ENCODE measurements around the gene GABARAP.
A peak's percentile ranks its signal among the peaks of the same experiment; 100 is the strongest.

GABARAP gene

GRCh38 chr17:7239091-7240027, 2.9 kb downstream of the GABARAP start, which contains the start of gene PHF23:
Gene PHF23, minus strand, starts transcription at chr17:7239457. Its CDS starts 178 bp downstream, at chr17:7239279.
- DNase-seq (ENCODE audit: low spot score): peak; percentile 99

- no peak for DNase-seq (ENCODE audit: low spot score)
These were observed 3.7 kb downstream of the GABARAP start for GRCh38 chr17:7238420-7239090.

- peak; percentile 85 for DNase-seq (ENCODE audit: low spot score)
These were observed 4.4 kb downstream of the GABARAP start for GRCh38 chr17:7237761-7238419.

GRCh38 chr17:7237266-7237760, 4.9 kb downstream of the GABARAP start:
- DNase-seq (ENCODE audit: low spot score): no peak

- DNase-seq (ENCODE audit: low spot score): no peak
These were observed 5.4 kb downstream of the GABARAP start for GRCh38 chr17:7236808-7237207.

- no peak for DNase-seq (ENCODE audit: low spot score)
These were observed 6.3 kb downstream of the GABARAP start for GRCh38 chr17:7235693-7236665.

GRCh38 chr17:7234083-7234951, 7.9 kb downstream of the GABARAP start, which contains the start of gene DVL2:
Gene DVL2, minus strand, starts transcription at chr17:7234517. Its CDS starts 255 bp downstream, at chr17:7234262.
- DNase-seq (ENCODE audit: low spot score): peak; percentile 96

- no peak for DNase-seq (ENCODE audit: low spot score)
These were observed 8.6 kb downstream of the GABARAP start for GRCh38 chr17:7233701-7234082.

- DNase-seq (ENCODE audit: low spot score): no peak
These were observed 10.1 kb downstream of the GABARAP start for GRCh38 chr17:7232114-7232513.

GRCh38 chr17:7229504-7229903, 12.7 kb downstream of the GABARAP start:
- DNase-seq (ENCODE audit: low spot score): no peak

GRCh38 chr17:7228920-7229319, 13.3 kb downstream of the GABARAP start:
- DNase-seq (ENCODE audit: low spot score): no peak

- no peak for DNase-seq (ENCODE audit: low spot score)
These were observed 15.2 kb downstream of the GABARAP start for GRCh38 chr17:7226721-7227710.

- no peak for DNase-seq (ENCODE audit: low spot score)
These were observed 16.4 kb downstream of the GABARAP start for GRCh38 chr17:7225711-7226331.

- DNase-seq (ENCODE audit: low spot score): no peak
These were observed 17.6 kb downstream of the GABARAP start for GRCh38 chr17:7224661-7225111.

- DNase-seq (ENCODE audit: low spot score): no peak
These were observed 18.1 kb downstream of the GABARAP start for GRCh38 chr17:7224110-7224509.

GRCh38 chr17:7223375-7223774, 18.9 kb downstream of the GABARAP start:
- DNase-seq (ENCODE audit: low spot score): no peak

- DNase-seq (ENCODE audit: low spot score): no peak
These were observed 19.3 kb downstream of the GABARAP start for GRCh38 chr17:7222972-7223292.

Measured in activated CD4-positive, alpha-beta T cell treated with anti-CD3 and anti-CD28 coated beads, Interleukin-2, Interleukin-4, amounts not matched to agents 100 ng/mL and 50 ng/mL, durations not matched to agents 16 hours and 8 hours (primary cell).